Measurements from ENCODE around the gene ZBTB7C.

ZBTB7C gene

GRCh38 chr18:48351216-48352050, 57.8 kb downstream of the ZBTB7C start:
- DNase-seq (ENCODE audit: insufficient read length, low spot score) (no peak), FAIRE-seq (no peak)
- no peak for TF ChIP-seq POLR2A (IDR thresholded peaks at IDR 0.05; ENCODE audit: low read depth, low read length)
- TF ChIP-seq POLR2AphosphoS5 (IDR thresholded peaks at IDR 0.05; ENCODE audit: low read depth, low read length): no peak
- no peak for TF ChIP-seq TAF1 (IDR thresholded peaks at IDR 0.05; ENCODE audit: low read depth, low read length)
- TF ChIP-seq PAX5 (IDR thresholded peaks at IDR 0.05; ENCODE audit: insufficient read depth, low read length, severe bottlenecking): no peak

- TF ChIP-seq POLR2AphosphoS5 (IDR thresholded peaks at IDR 0.05; ENCODE audit: low read depth, low read length) (no peak), POU2F2 (IDR thresholded peaks at IDR 0.05; ENCODE audit: low read depth, low read length) (no peak), TAF1 (IDR thresholded peaks at IDR 0.05; ENCODE audit: low read depth, low read length) (no peak), POLR2A (IDR thresholded peaks at IDR 0.05; ENCODE audit: low read depth, low read length) (no peak), SPI1 (IDR thresholded peaks at IDR 0.05; ENCODE audit: low read depth, low read length) (no peak), PAX5 (IDR thresholded peaks at IDR 0.05; ENCODE audit: insufficient read depth, low read length, severe bottlenecking) (no peak)
- FAIRE-seq: no peak
- no peak for DNase-seq (ENCODE audit: insufficient read length, low spot score)
These were observed 60.4 kb downstream of the ZBTB7C start for GRCh38 chr18:48348739-48349138.

- no peak for DNase-seq (ENCODE audit: insufficient read length, low spot score)
These were observed 61.3 kb downstream of the ZBTB7C start for GRCh38 chr18:48347756-48348326.

GRCh38 chr18:48345596-48345995, 63.6 kb downstream of the ZBTB7C start:
- FAIRE-seq (no peak), DNase-seq (ENCODE audit: insufficient read length, low spot score) (no peak)
- no peak for TF ChIP-seq POLR2A (IDR thresholded peaks at IDR 0.05; ENCODE audit: low read depth, low read length)
- TF ChIP-seq POLR2AphosphoS5 (IDR thresholded peaks at IDR 0.05; ENCODE audit: low read depth, low read length): no peak
- TF ChIP-seq POU2F2 (IDR thresholded peaks at IDR 0.05; ENCODE audit: low read depth, low read length): no peak
- no peak for TF ChIP-seq TAF1 (IDR thresholded peaks at IDR 0.05; ENCODE audit: low read depth, low read length)
- TF ChIP-seq SPI1 (IDR thresholded peaks at IDR 0.05; ENCODE audit: low read depth, low read length): no peak
- no peak for TF ChIP-seq PAX5 (IDR thresholded peaks at IDR 0.05; ENCODE audit: insufficient read depth, low read length, severe bottlenecking)

More at GRCh38 chr18:48347756-48348326, 61.3 kb downstream of the ZBTB7C start:
- FAIRE-seq: no peak
- no peak for TF ChIP-seq SPI1 (IDR thresholded peaks at IDR 0.05; ENCODE audit: low read depth, low read length)
- no peak for TF ChIP-seq POLR2A (IDR thresholded peaks at IDR 0.05; ENCODE audit: low read depth, low read length)
- no peak for TF ChIP-seq POLR2AphosphoS5 (IDR thresholded peaks at IDR 0.05; ENCODE audit: low read depth, low read length)
- TF ChIP-seq TAF1 (IDR thresholded peaks at IDR 0.05; ENCODE audit: low read depth, low read length): no peak
- TF ChIP-seq PAX5 (IDR thresholded peaks at IDR 0.05; ENCODE audit: insufficient read depth, low read length, severe bottlenecking): no peak

GRCh38 chr18:48342581-48342980, 66.6 kb downstream of the ZBTB7C start:
- no peak for TF ChIP-seq POLR2A (IDR thresholded peaks at IDR 0.05; ENCODE audit: low read depth, low read length)
- no peak for TF ChIP-seq TAF1 (IDR thresholded peaks at IDR 0.05; ENCODE audit: low read depth, low read length)
- TF ChIP-seq POLR2AphosphoS5 (IDR thresholded peaks at IDR 0.05; ENCODE audit: low read depth, low read length): no peak
- no peak for TF ChIP-seq POU2F2 (IDR thresholded peaks at IDR 0.05; ENCODE audit: low read depth, low read length)
- TF ChIP-seq SPI1 (IDR thresholded peaks at IDR 0.05; ENCODE audit: low read depth, low read length): no peak
- TF ChIP-seq PAX5 (IDR thresholded peaks at IDR 0.05; ENCODE audit: insufficient read depth, low read length, severe bottlenecking): no peak
- DNase-seq (ENCODE audit: insufficient read length, low spot score) (no peak), FAIRE-seq (no peak)

- FAIRE-seq: no peak
- TF ChIP-seq POLR2AphosphoS5 (IDR thresholded peaks at IDR 0.05; ENCODE audit: low read depth, low read length) (no peak), POLR2A (IDR thresholded peaks at IDR 0.05; ENCODE audit: low read depth, low read length) (no peak), SPI1 (IDR thresholded peaks at IDR 0.05; ENCODE audit: low read depth, low read length) (no peak), TAF1 (IDR thresholded peaks at IDR 0.05; ENCODE audit: low read depth, low read length) (no peak), POU2F2 (IDR thresholded peaks at IDR 0.05; ENCODE audit: low read depth, low read length) (no peak), PAX5 (IDR thresholded peaks at IDR 0.05; ENCODE audit: insufficient read depth, low read length, severe bottlenecking) (no peak)
- no peak for DNase-seq (ENCODE audit: insufficient read length, low spot score)
These were observed 67.1 kb downstream of the ZBTB7C start for GRCh38 chr18:48342125-48342524.

GRCh38 chr18:48340560-48340959, 68.6 kb downstream of the ZBTB7C start:
- DNase-seq (ENCODE audit: insufficient read length, low spot score) (no peak), FAIRE-seq (no peak)
- TF ChIP-seq POU2F2 (IDR thresholded peaks at IDR 0.05; ENCODE audit: low read depth, low read length) (no peak), TAF1 (IDR thresholded peaks at IDR 0.05; ENCODE audit: low read depth, low read length) (no peak), POLR2A (IDR thresholded peaks at IDR 0.05; ENCODE audit: low read depth, low read length) (no peak), SPI1 (IDR thresholded peaks at IDR 0.05; ENCODE audit: low read depth, low read length) (no peak), POLR2AphosphoS5 (IDR thresholded peaks at IDR 0.05; ENCODE audit: low read depth, low read length) (no peak), PAX5 (IDR thresholded peaks at IDR 0.05; ENCODE audit: insufficient read depth, low read length, severe bottlenecking) (no peak)

- DNase-seq (ENCODE audit: insufficient read length, low spot score) (no peak), FAIRE-seq (no peak)
- no peak for TF ChIP-seq PAX5 (IDR thresholded peaks at IDR 0.05; ENCODE audit: insufficient read depth, low read length, severe bottlenecking)
- no peak for TF ChIP-seq SPI1 (IDR thresholded peaks at IDR 0.05; ENCODE audit: low read depth, low read length)
- no peak for TF ChIP-seq POLR2A (IDR thresholded peaks at IDR 0.05; ENCODE audit: low read depth, low read length)
- TF ChIP-seq TAF1 (IDR thresholded peaks at IDR 0.05; ENCODE audit: low read depth, low read length): no peak
- TF ChIP-seq POLR2AphosphoS5 (IDR thresholded peaks at IDR 0.05; ENCODE audit: low read depth, low read length): no peak
- TF ChIP-seq POU2F2 (IDR thresholded peaks at IDR 0.05; ENCODE audit: low read depth, low read length): no peak
These were observed 69.5 kb downstream of the ZBTB7C start for GRCh38 chr18:48339692-48340091.

- FAIRE-seq (no peak), DNase-seq (ENCODE audit: insufficient read length, low spot score) (no peak)
- no peak for TF ChIP-seq TAF1 (IDR thresholded peaks at IDR 0.05; ENCODE audit: low read depth, low read length)
- no peak for TF ChIP-seq POU2F2 (IDR thresholded peaks at IDR 0.05; ENCODE audit: low read depth, low read length)
- no peak for TF ChIP-seq POLR2AphosphoS5 (IDR thresholded peaks at IDR 0.05; ENCODE audit: low read depth, low read length)
- no peak for TF ChIP-seq POLR2A (IDR thresholded peaks at IDR 0.05; ENCODE audit: low read depth, low read length)
- no peak for TF ChIP-seq SPI1 (IDR thresholded peaks at IDR 0.05; ENCODE audit: low read depth, low read length)
- no peak for TF ChIP-seq PAX5 (IDR thresholded peaks at IDR 0.05; ENCODE audit: insufficient read depth, low read length, severe bottlenecking)
These were observed 70.3 kb downstream of the ZBTB7C start for GRCh38 chr18:48338915-48339314.

Data from GM12891 (cell line).